HG02973 (cell line): Measurements from ENCODE around the gene C8A.

ENCODE experiments used
- ATAC-seq: cut with Tn5 transposase; IDR thresholded peaks from one replicate; pipeline ENCODE4 v1.9.1; 2021; ENCODE audit warnings: moderate library complexity; ENCODE audit not compliant: unreplicated experiment

C8A gene

GRCh38 chr1:56880774-56881173 is 26.2 kb downstream of the C8A start:
- no peak for ATAC-seq

- no peak for ATAC-seq
Observed at GRCh38 chr1:56881417-56881816, 26.8 kb downstream of the C8A start.

- ATAC-seq: no peak
Observed at GRCh38 chr1:56890229-56890628, 35.6 kb downstream of the C8A start.

GRCh38 chr1:56894014-56894413 is 39.4 kb downstream of the C8A start:
- ATAC-seq: no peak

- no peak for ATAC-seq
Observed at GRCh38 chr1:56897150-56898004, 42.8 kb downstream of the C8A start.

- ATAC-seq: no peak
Observed at GRCh38 chr1:56898005-56898373, 43.4 kb downstream of the C8A start.

GRCh38 chr1:56898879-56899278 is 44.3 kb downstream of the C8A start:
- ATAC-seq: no peak

GRCh38 chr1:56901716-56902115 is 47.1 kb downstream of the C8A start:
- ATAC-seq: no peak

- no peak for ATAC-seq
Observed at GRCh38 chr1:56903778-56904177, 49.2 kb downstream of the C8A start.

GRCh38 chr1:56904663-56905397 is 50.2 kb downstream of the C8A start:
- no peak for ATAC-seq

- ATAC-seq: no peak
Observed at GRCh38 chr1:56905667-56906066, 51.1 kb downstream of the C8A start.

- ATAC-seq: no peak
Observed at GRCh38 chr1:56908619-56909221, 54.1 kb downstream of the C8A start.

- no peak for ATAC-seq
Observed at GRCh38 chr1:56910441-56910985, 55.9 kb downstream of the C8A start.

GRCh38 chr1:56911098-56911938 is 56.7 kb downstream of the C8A start:
- ATAC-seq: no peak

GRCh38 chr1:56912325-56912724 is 57.7 kb downstream of the C8A start:
- no peak for ATAC-seq

GRCh38 chr1:56915960-56916359 is 61.4 kb downstream of the C8A start:
- no peak for ATAC-seq

- no peak for ATAC-seq
Observed at GRCh38 chr1:56916630-56917029, 62.0 kb downstream of the C8A start.

- no peak for ATAC-seq
Observed at GRCh38 chr1:56917356-56917755, 62.8 kb downstream of the C8A start.

GRCh38 chr1:56920591-56921001 is 66.0 kb downstream of the C8A start:
- ATAC-seq: no peak

GRCh38 chr1:56921479-56921878 is 66.9 kb downstream of the C8A start:
- ATAC-seq: no peak

- ATAC-seq: no peak
Observed at GRCh38 chr1:56922070-56922469, 67.5 kb downstream of the C8A start.
